CD4-positive, alpha-beta memory T cell (primary cell): ENCODE data around the gene PARS2. TPM values are rescaled to one million over a fixed set of nuclear protein-coding genes. Genes with fewer than 3 reads are reported as not detected.

Experiments used
- CTCF ChIA-PET: fragments of 350-600 bp; sonication (Branson Sonifier 250); formaldehyde crosslinking; loops from one replicate; lab custom pipeline; 2021; ENCODE audit warnings: inconsistent platforms; ENCODE audit not compliant: partially characterized antibody; lab: Charles Lee
- POLR2A ChIA-PET: fragments of 350-600 bp; sonication (Branson Sonifier 250); formaldehyde crosslinking; loops from one replicate; lab custom pipeline; 2021; ENCODE audit not compliant: partially characterized antibody; lab: Charles Lee
- DNase-seq, 5 donors: peaks; one replicate each; pipeline versions ENCODE4 v3.0.0 to v3.0.0-alpha.2; 2020 to 2022; ENCODE audit warnings: mixed read lengths in 1 of 5
- H3K27ac ChIP-seq: one replicate; pipeline ENCODE4 v1.7.0; 2013; ENCODE audit warnings: low read depth, low read length
- H3K27me3 ChIP-seq: 2 replicates; pipeline ENCODE4 v1.7.0; 2013; ENCODE audit warnings: mild to moderate bottlenecking, low read length, moderate library complexity; ENCODE audit not compliant: insufficient read depth
- H3K36me3 ChIP-seq: 2 replicates; pipeline ENCODE4 v1.7.0; 2013; ENCODE audit warnings: mild to moderate bottlenecking, low read length, moderate library complexity; ENCODE audit not compliant: insufficient read depth
- H3K4me1 ChIP-seq: 2 replicates; pipeline ENCODE4 v1.7.0; 2013; ENCODE audit warnings: mild to moderate bottlenecking, low read length, moderate library complexity; ENCODE audit not compliant: insufficient read depth
- H3K4me3 ChIP-seq, 2 donors: one replicate each; pipeline ENCODE4 v1.7.0; 2013; ENCODE audit warnings: low read length in 2 of 2, mild to moderate bottlenecking in 1 of 2
- H3K9me3 ChIP-seq, 2 donors: one replicate each; pipeline ENCODE4 v1.7.0; 2013; ENCODE audit warnings: low read length in 2 of 2, control low read depth in 1 of 2; ENCODE audit not compliant: control insufficient read depth in 1 of 2
- H3K27ac Mint-ChIP-seq, 7 donors: one replicate each; pipeline ENCODE4 v1.8.0; 2020 to 2021; ENCODE audit warnings: mixed read lengths in 7 of 7, mild to moderate bottlenecking in 6 of 7, inconsistent platforms in 3 of 7, moderate library complexity in 3 of 7
- H3K27me3 Mint-ChIP-seq, 2 donors: one replicate each; pipeline ENCODE4 v1.8.0; 2020 to 2021; ENCODE audit warnings: mixed read lengths in 2 of 2
- H3K36me3 Mint-ChIP-seq, 2 donors: one replicate each; pipeline ENCODE4 v1.8.0; 2020 to 2021; ENCODE audit warnings: mixed read lengths in 2 of 2, inconsistent platforms in 1 of 2, mild to moderate bottlenecking in 1 of 2
- H3K4me1 Mint-ChIP-seq, 4 donors: one replicate each; pipeline ENCODE4 v1.8.0; 2020 to 2021; ENCODE audit warnings: mixed read lengths in 4 of 4, mild to moderate bottlenecking in 1 of 4
- H3K4me3 Mint-ChIP-seq, 8 donors: one replicate each; pipeline ENCODE4 v1.8.0; 2020 to 2021; ENCODE audit warnings: mixed read lengths in 8 of 8, mild to moderate bottlenecking in 7 of 8, moderate library complexity in 6 of 8, inconsistent platforms in 3 of 8
- H3K9me3 Mint-ChIP-seq, 8 donors: one replicate each; pipeline ENCODE4 v1.8.0; 2020 to 2021; ENCODE audit warnings: mixed read lengths in 8 of 8, mild to moderate bottlenecking in 5 of 8, inconsistent platforms in 3 of 8, moderate library complexity in 1 of 8
- intact Hi-C: fragments of 100-400 bp; cut with micrococcal nuclease; formaldehyde crosslinking; loops from one replicate; pipeline ENCODE4 v1.15.1; 2023
- polyA plus RNA-seq, 2 donors: library from polyadenylated mRNA; unstranded; fragments of 300-500 nt; fragmentation: Illumina TruSeq; gene quantifications; one replicate each; pipeline ENCODE4 v1.2.3, GENCODE V29; 2021
- total RNA-seq, 2 experiments: library from RNA; stranded (reverse); gene quantifications; one replicate each; pipeline ENCODE4 v1.2.3, GENCODE V29; 2021

Gene PARS2
- total and polyA plus RNA-seq, 4 experiments from 2014 or later: 0.42 to 6.0 (median 4.5) TPM

- H3K36me3 Mint-ChIP-seq: peaks cover 63 to 85% of the 10 kb centered on the region in 2 donors
- POLR2A ChIA-PET: no interaction called here
Observed at GRCh38 chr1:54728027-54728426, 36.3 kb downstream of the PARS2 start.

DNA sequence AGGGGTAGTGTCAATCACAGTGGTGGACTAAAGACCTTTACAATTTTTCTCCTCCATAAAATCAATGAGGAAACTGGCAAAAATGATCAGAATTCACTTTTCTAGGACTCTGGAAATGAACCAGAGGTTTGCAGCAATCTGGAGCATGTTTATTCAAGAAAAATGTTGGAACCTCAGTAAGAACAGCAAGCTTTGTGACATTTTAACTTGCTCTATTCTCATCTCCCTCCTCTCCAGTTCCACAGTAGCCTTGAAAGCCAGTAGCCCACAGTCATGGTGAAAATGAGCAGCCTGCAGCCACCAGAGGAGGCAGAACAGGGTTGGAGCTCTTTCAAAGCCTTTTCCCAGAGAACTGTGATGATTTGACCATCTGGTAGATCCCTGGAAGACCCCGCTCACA, 39.6 kb downstream of the PARS2 start:
- ChIA-PET CTCF (interaction anchor here (1.3 to 1.4 kb wide), 2 partner anchors 10 to 12 kb away, joined by 3 read pairs; no protein-coding TSS in a partner anchor), POLR2A (interaction anchor here (1.2 kb wide), 1 partner anchor 9 kb away, joined by 3 read pairs; the partner anchor contains the start of gene TTC4)
- H3K4me1 ChIP-seq: no peaks in the 10 kb centered on the region
- H3K4me3 Mint-ChIP-seq: no peak overlapping the region
- peaks cover 0 to 2% (median 0%) of the 10 kb centered on the region in 4 donors for H3K4me1 Mint-ChIP-seq
- H3K27me3 Mint-ChIP-seq: no peaks in the 10 kb centered on the region
- peaks cover 64 to 88% of the 10 kb centered on the region in 2 donors for H3K36me3 Mint-ChIP-seq
- intact Hi-C loops: no loop called here
- H3K36me3 ChIP-seq: peaks cover 62% of the 10 kb centered on the region
- no peak overlapping the region for H3K27ac ChIP-seq
- no peaks in the 10 kb centered on the region for H3K27me3 ChIP-seq
- H3K4me3 ChIP-seq: no peak overlapping the region
- no peak for DNase-seq
- H3K9me3 ChIP-seq: no peaks in the 10 kb centered on the region
- H3K27ac Mint-ChIP-seq: no peak overlapping the region
- no peaks in the 10 kb centered on the region for H3K9me3 Mint-ChIP-seq

More at GRCh38 chr1:54728027-54728426, 36.3 kb downstream of the PARS2 start:
- Mint-ChIP-seq H3K27me3 (no peaks in the 10 kb centered on the region), H3K27ac (peak overlapping the region in 2 of 7 donors; percentile 38 to 59), H3K4me1 (peaks cover 0 to 2% (median 0%) of the 10 kb centered on the region in 4 donors), H3K4me3 (no peak overlapping the region), H3K9me3 (no peaks in the 10 kb centered on the region)
- intact Hi-C loops: no loop called here
- no peak for DNase-seq
- Histone ChIP-seq H3K4me1 (no peaks in the 10 kb centered on the region), H3K36me3 (peaks cover 46% of the 10 kb centered on the region), H3K9me3 (no peaks in the 10 kb centered on the region), H3K27me3 (no peaks in the 10 kb centered on the region), H3K27ac (no peak overlapping the region), H3K4me3 (no peak overlapping the region)
- CTCF ChIA-PET: no interaction called here

- H3K27ac ChIP-seq: no peak overlapping the region
- Mint-ChIP-seq H3K27ac (no peak overlapping the region), H3K4me3 (no peak overlapping the region), H3K27me3 (no peaks in the 10 kb centered on the region), H3K4me1 (peaks cover 1 to 5% (median 4%) of the 10 kb centered on the region in 4 donors), H3K9me3 (no peaks in the 10 kb centered on the region), H3K36me3 (peaks cover 64 to 86% of the 10 kb centered on the region in 2 donors)
- DNase-seq: no peak
- CTCF ChIA-PET: interaction anchor here (0.8 kb wide), 1 partner anchor 77 kb away, joined by 3 read pairs; the partner anchor contains the start of gene TTC22
- no peaks in the 10 kb centered on the region for H3K27me3 ChIP-seq
- POLR2A ChIA-PET: no interaction called here
- H3K9me3 ChIP-seq: no peaks in the 10 kb centered on the region
- H3K4me1 ChIP-seq: no peaks in the 10 kb centered on the region
- intact Hi-C loops: no loop called here
- H3K4me3 ChIP-seq: no peak overlapping the region
- H3K36me3 ChIP-seq: peaks cover 63% of the 10 kb centered on the region
Observed at GRCh38 chr1:54723985-54724384, 40.3 kb downstream of the PARS2 start.

- ChIA-PET POLR2A (no interaction called here), CTCF (interaction anchor here (1.8 kb wide), 1 partner anchor 80 kb away, joined by 4 read pairs; the partner anchor contains the start of gene TTC22)
- no peak for DNase-seq
- intact Hi-C loops: no loop called here
- H3K9me3 ChIP-seq: no peaks in the 10 kb centered on the region
- Mint-ChIP-seq H3K36me3 (peaks cover 62 to 73% of the 10 kb centered on the region in 2 donors), H3K27me3 (no peaks in the 10 kb centered on the region), H3K9me3 (no peaks in the 10 kb centered on the region), H3K27ac (no peak overlapping the region), H3K4me1 (peaks cover 11 to 17% (median 14%) of the 10 kb centered on the region in 4 donors), H3K4me3 (no peak overlapping the region)
- H3K36me3 ChIP-seq: peaks cover 50% of the 10 kb centered on the region
- H3K27me3 ChIP-seq: no peaks in the 10 kb centered on the region
- peaks cover 4% of the 10 kb centered on the region for H3K4me1 ChIP-seq
- H3K27ac ChIP-seq: no peak overlapping the region
- H3K4me3 ChIP-seq: no peak overlapping the region
Observed at GRCh38 chr1:54721719-54722118, 42.6 kb downstream of the PARS2 start.

DNA sequence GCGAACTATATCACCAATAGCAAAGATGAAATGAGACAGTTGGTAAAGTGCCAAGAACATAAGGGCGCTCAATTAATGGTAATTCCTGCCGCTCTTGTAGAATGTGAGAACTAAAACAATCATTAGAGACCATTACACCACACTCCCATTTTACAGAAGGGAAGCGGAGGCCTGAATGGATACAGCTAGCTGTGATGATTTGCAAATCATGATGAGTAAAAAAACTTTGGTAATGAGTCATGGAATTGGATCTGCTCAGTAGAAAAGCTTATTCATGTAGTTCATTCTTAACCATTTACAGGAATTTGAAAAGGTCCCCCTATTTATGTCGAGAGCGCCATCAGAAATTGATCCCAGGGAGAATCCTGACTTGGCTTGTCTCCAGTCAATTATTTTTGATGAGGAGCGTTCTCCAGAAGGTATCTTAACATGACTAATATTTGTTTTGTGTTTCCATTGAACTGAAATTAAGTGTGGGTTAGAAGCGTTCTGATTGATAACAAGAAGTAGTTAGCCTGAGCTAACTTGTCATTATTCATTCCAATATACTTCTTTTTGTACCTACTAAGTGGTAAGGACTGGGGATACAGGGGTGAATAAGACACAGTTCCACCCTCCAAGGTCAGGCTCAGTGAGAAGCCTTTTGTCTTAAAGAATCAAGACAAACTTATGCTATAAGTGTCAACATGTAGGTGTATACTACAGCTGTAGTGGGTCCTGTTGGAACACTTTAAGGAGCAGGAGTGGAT, 47.9 kb downstream of the PARS2 start:
- Mint-ChIP-seq H3K27me3 (no peaks in the 10 kb centered on the region), H3K36me3 (peaks cover 19 to 32% of the 10 kb centered on the region in 2 donors)
- POLR2A ChIA-PET: interaction anchor here (0.8 to 2.6 kb wide), 8 partner anchors 8 to 771 kb away, joined by 3 to 18 read pairs (median 4); partner anchors contain the start of genes IFT25, PARS2, TCEANC2 and TMEM59

GRCh38 chr1:54715493-54716298, 48.6 kb downstream of the PARS2 start, which contains the start of gene TTC4:
Gene TTC4, plus strand, starts transcription at chr1:54715861. Its CDS starts 48 bp downstream, at chr1:54715909.
- peaks cover 17% of the 10 kb centered on the region for H3K4me1 ChIP-seq
- peaks cover 14 to 26% of the 10 kb centered on the region in 2 donors for H3K36me3 Mint-ChIP-seq
- peak within 1 kb of the TSS; percentile 78 for H3K27ac ChIP-seq
- CTCF ChIA-PET: interaction anchor here (0.8 to 2.2 kb wide), 6 partner anchors 11 to 662 kb away, joined by 3 to 6 read pairs (median 3); partner anchors contain the start of genes TCEANC2 and TTC22
- peak within 1 kb of the TSS; percentile 78 to 93 (median 91) for H3K4me3 Mint-ChIP-seq
- H3K4me3 ChIP-seq: peak within 1 kb of the TSS; percentile 76 to 96
- DNase-seq: peak; percentile 70 to 89 (median 85)
- no peaks in the 10 kb centered on the region for H3K9me3 ChIP-seq
- peaks cover 22 to 38% (median 31%) of the 10 kb centered on the region in 4 donors for H3K4me1 Mint-ChIP-seq
- POLR2A ChIA-PET: interaction anchor here (0.6 to 2.6 kb wide), 10 partner anchors 9 to 1520 kb away, joined by 3 to 18 read pairs (median 4); partner anchors contain the start of genes IFT25, PARS2, TCEANC2 and TMEM59
- H3K27me3 Mint-ChIP-seq: no peaks in the 10 kb centered on the region
- peak within 1 kb of the TSS; percentile 47 to 98 (median 94) for H3K27ac Mint-ChIP-seq
- H3K9me3 Mint-ChIP-seq: peaks cover 0 to 1% (median 0%) of the 10 kb centered on the region in 8 donors
- intact Hi-C loops: loop anchor here (1.0 to 5.0 kb wide), 4 partner anchors 49 to 877 kb away; partner anchors contain the start of genes NDC1, PARS2 and TTC22
- peaks cover 5% of the 10 kb centered on the region for H3K36me3 ChIP-seq
- H3K27me3 ChIP-seq: no peaks in the 10 kb centered on the region

More for the DNA sequence above, 47.9 kb downstream of the PARS2 start:
- no peaks in the 10 kb centered on the region for H3K27me3 ChIP-seq
- peaks cover 10% of the 10 kb centered on the region for H3K36me3 ChIP-seq
- no peaks in the 10 kb centered on the region for H3K9me3 ChIP-seq
- intact Hi-C loops: loop anchor here (5.0 kb wide), 1 partner anchor 644 kb away; no protein-coding TSS in a partner anchor
- peak overlapping the region; percentile 78 for H3K27ac ChIP-seq
- Mint-ChIP-seq H3K9me3 (no peaks in the 10 kb centered on the region), H3K27ac (peak overlapping the region; percentile 47 to 98 (median 94)), H3K4me1 (peaks cover 22 to 38% (median 31%) of the 10 kb centered on the region in 4 donors), H3K4me3 (peak overlapping the region; percentile 78 to 93 (median 91))
- no peak for DNase-seq
- CTCF ChIA-PET: interaction anchor here (0.8 to 2.2 kb wide), 3 partner anchors 10 to 227 kb away, joined by 3 to 6 read pairs (median 5); no protein-coding TSS in a partner anchor
- H3K4me3 ChIP-seq: peak overlapping the region; percentile 76 to 96
- peaks cover 17% of the 10 kb centered on the region for H3K4me1 ChIP-seq
